H9 (cell line): Measurements from ENCODE around the gene ERICH2. TPM values are rescaled to one million over a fixed set of nuclear protein-coding genes. Genes with fewer than 3 reads are reported as not detected.

Experiments used
- DNase-seq: peaks from one replicate; pipeline ENCODE4 v3.0.0-alpha.2; 2017
- H2AFZ ChIP-seq: one replicate; pipeline ENCODE4 v1.6.1; 2013; ENCODE audit warnings: mild to moderate bottlenecking, low read length, control low read depth, moderate library complexity
- H2AK5ac ChIP-seq: 2 replicates; pipeline ENCODE4 v1.6.1; 2013; ENCODE audit warnings: low read length, control low read depth, mixed read lengths; ENCODE audit not compliant: insufficient read length
- H2BK120ac ChIP-seq: one replicate; pipeline ENCODE4 v1.6.1; 2013; ENCODE audit warnings: low read depth, mild to moderate bottlenecking, low read length, control low read depth, inconsistent platforms; ENCODE audit not compliant: poor library complexity, severe bottlenecking
- H2BK12ac ChIP-seq: 2 replicates; pipeline ENCODE4 v1.6.1; 2013; ENCODE audit warnings: low read length, control low read depth, mixed read lengths, low read depth; ENCODE audit not compliant: insufficient read length
- H2BK15ac ChIP-seq: 2 replicates; pipeline ENCODE4 v1.6.1; 2013; ENCODE audit warnings: low read depth, low read length, control low read depth
- H2BK20ac ChIP-seq: one replicate; pipeline ENCODE4 v1.6.1; 2013; ENCODE audit warnings: low read depth, mild to moderate bottlenecking, low read length, control low read depth, inconsistent platforms; ENCODE audit not compliant: poor library complexity, severe bottlenecking
- H2BK5ac ChIP-seq: 2 replicates; pipeline ENCODE4 v1.6.1; 2013; ENCODE audit warnings: low read length, control low read depth, mixed read lengths; ENCODE audit not compliant: insufficient read length
- H3K14ac ChIP-seq: 2 replicates; pipeline ENCODE4 v1.6.1; 2013; ENCODE audit warnings: low read length, control low read depth; ENCODE audit not compliant: insufficient read depth
- H3K18ac ChIP-seq: 2 replicates; pipeline ENCODE4 v1.6.1; 2013; ENCODE audit warnings: low read depth, mild to moderate bottlenecking, mixed read lengths, low read length, control low read depth; ENCODE audit not compliant: insufficient read length
- H3K23ac ChIP-seq: 2 replicates; pipeline ENCODE4 v1.6.1; 2013; ENCODE audit warnings: low read length, control low read depth, mixed read lengths, low read depth; ENCODE audit not compliant: insufficient read length
- H3K23me2 ChIP-seq: 2 replicates; pipeline ENCODE4 v1.6.1; 2013; ENCODE audit warnings: low read depth, mild to moderate bottlenecking, mixed read lengths, low read length, control low read depth; ENCODE audit not compliant: insufficient read length, poor library complexity, severe bottlenecking
- H3K27ac ChIP-seq: 2 replicates; pipeline ENCODE4 v1.5.1; 2013; ENCODE audit warnings: low read length, control low read depth, mixed read lengths, low read depth; ENCODE audit not compliant: insufficient read length
- H3K27me3 ChIP-seq: 2 replicates; pipeline ENCODE4 v1.6.1; 2013; ENCODE audit warnings: low read length, control low read depth, inconsistent platforms; ENCODE audit not compliant: insufficient read depth
- H3K4ac ChIP-seq: 2 replicates; pipeline ENCODE4 v1.6.1; 2013; ENCODE audit warnings: low read depth, mild to moderate bottlenecking, control low read depth, inconsistent platforms, low read length, moderate library complexity
- H3K4me1 ChIP-seq: 2 replicates; pipeline ENCODE4 v1.6.1; 2013; ENCODE audit warnings: low read length, control low read depth, inconsistent platforms; ENCODE audit not compliant: insufficient read depth
- H3K4me2 ChIP-seq: 2 replicates; pipeline ENCODE4 v1.6.1; 2013; ENCODE audit warnings: low read length, control low read depth, mixed read lengths; ENCODE audit not compliant: insufficient read length, insufficient read depth
- H3K56ac ChIP-seq: 2 replicates; pipeline ENCODE4 v1.6.1; 2013; ENCODE audit warnings: low read depth, mild to moderate bottlenecking, mixed read lengths, low read length, control low read depth; ENCODE audit not compliant: insufficient read length
- H3K79me1 ChIP-seq: 2 replicates; pipeline ENCODE4 v1.6.1; 2013; ENCODE audit warnings: low read depth, mild to moderate bottlenecking, moderate library complexity, low read length, control low read depth, inconsistent platforms; ENCODE audit not compliant: insufficient read depth, poor library complexity, severe bottlenecking
- H3K79me2 ChIP-seq: 2 replicates; pipeline ENCODE4 v1.6.1; 2013; ENCODE audit warnings: low read length, control low read depth, inconsistent platforms; ENCODE audit not compliant: insufficient read depth
- H3K9ac ChIP-seq: 2 replicates; pipeline ENCODE4 v1.6.1; 2013; ENCODE audit warnings: low read length, control low read depth, mixed read lengths; ENCODE audit not compliant: insufficient read length; ENCODE audit errors: extremely low read depth
- H3K9me3 ChIP-seq: one replicate; pipeline ENCODE4 v1.6.1; 2013; ENCODE audit warnings: low read depth, low read length, inconsistent platforms; ENCODE audit not compliant: control insufficient read depth
- H3T11ph ChIP-seq: one replicate; pipeline ENCODE4 v1.6.1; 2013; ENCODE audit warnings: mild to moderate bottlenecking, low read length, control low read depth, inconsistent platforms
- H4K20me1 ChIP-seq: one replicate; pipeline ENCODE4 v1.6.1; 2013; ENCODE audit not compliant: control insufficient read depth, insufficient read length, insufficient read depth
- H4K5ac ChIP-seq: 2 replicates; pipeline ENCODE4 v1.6.1; 2013; ENCODE audit warnings: low read depth, mild to moderate bottlenecking, mixed read lengths, low read length, control low read depth; ENCODE audit not compliant: insufficient read length
- H4K8ac ChIP-seq: replicated peaks from 2 replicates; pipeline ENCODE4 v1.6.1; 2013; ENCODE audit warnings: low read length, control low read depth, mixed read lengths, low read depth; ENCODE audit not compliant: insufficient read length
- H4K91ac ChIP-seq: 2 replicates; pipeline ENCODE4 v1.6.1; 2013; ENCODE audit warnings: low read depth, mild to moderate bottlenecking, moderate library complexity, mixed read lengths, low read length, control low read depth; ENCODE audit not compliant: insufficient read length
- H3K27ac Mint-ChIP-seq, 3 experiments: 2 replicates in 2 of 3; 3 replicates in 1 of 3; pipeline ENCODE4 v1.8.0; 2020 to 2021; ENCODE audit warnings: mixed read lengths in 3 of 3, mild to moderate bottlenecking in 1 of 3, moderate library complexity in 1 of 3
- H3K27me3 Mint-ChIP-seq: 2 replicates; pipeline ENCODE4 v1.8.0; 2021; ENCODE audit warnings: low read depth, mild to moderate bottlenecking, moderate library complexity, mixed read lengths
- H3K36me3 Mint-ChIP-seq, 3 experiments: 2 replicates in 2 of 3; 3 replicates in 1 of 3; pipeline ENCODE4 v1.8.0; 2020 to 2021; ENCODE audit warnings: low read depth in 3 of 3, mixed read lengths in 3 of 3; ENCODE audit not compliant: insufficient read depth in 1 of 3
- H3K4me1 Mint-ChIP-seq, 2 experiments: 2 replicates each; pipeline ENCODE4 v1.8.0; 2020; ENCODE audit warnings: mixed read lengths in 2 of 2
- H3K4me3 Mint-ChIP-seq, 2 experiments: 2 replicates in 1 of 2; 3 replicates in 1 of 2; pipeline ENCODE4 v1.8.0; 2020 to 2021; ENCODE audit warnings: mild to moderate bottlenecking in 2 of 2, mixed read lengths in 2 of 2, moderate library complexity in 1 of 2
- H3K9me3 Mint-ChIP-seq, 2 experiments: 2 replicates in 1 of 2; 3 replicates in 1 of 2; pipeline ENCODE4 v1.8.0; 2020; ENCODE audit warnings: mild to moderate bottlenecking in 2 of 2, mixed read lengths in 2 of 2, moderate library complexity in 1 of 2
- WGBS: extraction: QIAGEN DNeasy Blood & Tissue Kit; methylation state at CpG from one replicate; pipeline ENCODE4 v1.1.7; 2013; ENCODE audit warnings: missing lambda C conversion rate, low lambda C conversion rate, mixed read lengths; ENCODE audit not compliant: insufficient read length; ENCODE audit errors: extremely low coverage; 5-methylcytosine and 5-hydroxymethylcytosine counted together
- total RNA-seq: library from RNA; stranded (reverse); gene quantifications from 2 replicates; pipeline ENCODE4 v1.2.1, GENCODE V29; 2021
- TF ChIP-seq, protein P1 (sequence below): fragments of 200-600 bp; sonication (generic); conservative IDR thresholded peaks from 3 replicates; pipeline ENCODE4 v1.8.0; 2021; ENCODE audit warnings: antibody characterized with exemption, mild to moderate bottlenecking

The ERICH2 gene
- total RNA-seq, 1 experiment from 2014 or later: 1.2 TPM

DNA sequence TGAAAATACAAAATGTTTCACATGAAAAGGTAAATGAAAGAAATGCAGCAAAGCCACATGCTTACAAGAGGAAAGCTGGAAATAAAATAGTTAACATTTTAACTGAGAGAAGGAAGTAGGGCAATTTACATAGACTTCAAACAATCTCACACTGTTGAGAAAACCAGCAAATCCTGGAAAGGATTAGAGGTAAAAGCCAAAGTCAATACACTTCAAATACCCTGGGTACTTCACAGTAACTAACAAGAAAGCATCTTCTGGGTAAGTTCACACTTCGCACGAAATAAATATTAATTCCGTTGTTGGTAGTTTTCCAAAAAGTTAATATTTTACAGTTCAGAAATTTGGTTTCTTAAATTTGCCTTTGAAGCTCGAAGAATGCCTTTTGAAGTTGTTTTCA, 3.5 kb upstream of the ERICH2 start:
- Histone ChIP-seq H3K79me2 (no peaks in the 10 kb centered on the region), H3K18ac (no peak overlapping the region), H3K23me2 (no peaks in the 10 kb centered on the region), H3K4me1 (no peaks in the 10 kb centered on the region), H2AFZ (no peak overlapping the region), H3K79me1 (no peaks in the 10 kb centered on the region), H3K9me3 (no peaks in the 10 kb centered on the region), H4K5ac (no peak overlapping the region), H3K9ac (no peak overlapping the region), H2BK15ac (no peak overlapping the region), H3K23ac (no peak overlapping the region), H2BK12ac (no peak overlapping the region), H4K20me1 (no peaks in the 10 kb centered on the region), H2BK5ac (no peak overlapping the region), H2BK120ac (no peak overlapping the region), H3K14ac (no peak overlapping the region), H3K27ac (no peak overlapping the region), H3K27me3 (no peaks in the 10 kb centered on the region), H2AK5ac (no peak overlapping the region), H3K4me2 (no peak overlapping the region), H4K8ac (no peak overlapping the region), H3K4ac (no peak overlapping the region), H4K91ac (no peak overlapping the region), H2BK20ac (no peak overlapping the region), H3T11ph (no peak overlapping the region), H3K56ac (no peak overlapping the region)
- peaks cover 0 to 3% of the 10 kb centered on the region in 2 experiments; a peak in 1 of 5 replicates for H3K9me3 Mint-ChIP-seq
- DNase-seq: no peak
- WGBS: no CpG with 5 or more reads among the region's 4 CpGs
- TF ChIP-seq, protein P1, sequence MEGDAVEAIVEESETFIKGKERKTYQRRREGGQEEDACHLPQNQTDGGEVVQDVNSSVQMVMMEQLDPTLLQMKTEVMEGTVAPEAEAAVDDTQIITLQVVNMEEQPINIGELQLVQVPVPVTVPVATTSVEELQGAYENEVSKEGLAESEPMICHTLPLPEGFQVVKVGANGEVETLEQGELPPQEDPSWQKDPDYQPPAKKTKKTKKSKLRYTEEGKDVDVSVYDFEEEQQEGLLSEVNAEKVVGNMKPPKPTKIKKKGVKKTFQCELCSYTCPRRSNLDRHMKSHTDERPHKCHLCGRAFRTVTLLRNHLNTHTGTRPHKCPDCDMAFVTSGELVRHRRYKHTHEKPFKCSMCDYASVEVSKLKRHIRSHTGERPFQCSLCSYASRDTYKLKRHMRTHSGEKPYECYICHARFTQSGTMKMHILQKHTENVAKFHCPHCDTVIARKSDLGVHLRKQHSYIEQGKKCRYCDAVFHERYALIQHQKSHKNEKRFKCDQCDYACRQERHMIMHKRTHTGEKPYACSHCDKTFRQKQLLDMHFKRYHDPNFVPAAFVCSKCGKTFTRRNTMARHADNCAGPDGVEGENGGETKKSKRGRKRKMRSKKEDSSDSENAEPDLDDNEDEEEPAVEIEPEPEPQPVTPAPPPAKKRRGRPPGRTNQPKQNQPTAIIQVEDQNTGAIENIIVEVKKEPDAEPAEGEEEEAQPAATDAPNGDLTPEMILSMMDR: no peak
- peak overlapping the region in 1 of 3 experiments; percentile 3; a peak in 1 of 7 replicates for H3K27ac Mint-ChIP-seq
- H3K4me3 Mint-ChIP-seq: no peak overlapping the region
- no peaks in the 10 kb centered on the region; a peak in 1 of 7 replicates for H3K36me3 Mint-ChIP-seq
- H3K27me3 Mint-ChIP-seq: peaks cover 5% of the 10 kb centered on the region
- H3K4me1 Mint-ChIP-seq: peaks cover 30 to 39% of the 10 kb centered on the region in 2 experiments
